Neural cell (in vitro differentiated cells): Measurements from ENCODE around the gene HLA-G. TPM values are rescaled to one million over a fixed set of nuclear protein-coding genes. Genes with fewer than 3 reads are reported as not detected.

Experiments used
- H2AFZ ChIP-seq: fragments of 200-600, 300-800 bp; sonication (generic), shearing (Covaris generic); 2 replicates; pipeline ENCODE4 v1.6.0; 2014; ENCODE audit warnings: low read depth, mild to moderate bottlenecking, antibody characterized with exemption, low read length, moderate library complexity
- H3F3A ChIP-seq: fragments of 200-600 bp; shearing (Covaris generic); 2 replicates; pipeline ENCODE4 v1.6.1; 2016; ENCODE audit warnings: mild to moderate bottlenecking, moderate library complexity, mixed read lengths, antibody characterized with exemption, low read length; ENCODE audit not compliant: insufficient read depth, poor library complexity, severe bottlenecking
- H3K27ac ChIP-seq: fragments of 200-600, 300-800 bp; sonication (generic), shearing (Covaris generic); 2 replicates; pipeline ENCODE4 v1.5.1; 2014; ENCODE audit warnings: mild to moderate bottlenecking, low read length, moderate library complexity
- H3K27me3 ChIP-seq: fragments of 300-800, 200-600 bp; sonication (generic), shearing (Covaris generic); 2 replicates; pipeline ENCODE4 v1.6.0; 2014; ENCODE audit warnings: mild to moderate bottlenecking, low read depth, low read length, moderate library complexity; ENCODE audit not compliant: insufficient read depth
- H3K36me3 ChIP-seq: fragments of 300-800, 200-600 bp; sonication (generic), shearing (Covaris generic); 2 replicates; pipeline ENCODE4 v1.5.1; 2014; ENCODE audit warnings: mild to moderate bottlenecking, antibody characterized with exemption, low read length, moderate library complexity; ENCODE audit not compliant: insufficient read depth
- H3K4me2 ChIP-seq: fragments of 300-800, 200-600 bp; sonication (generic), shearing (Covaris generic); 2 replicates; pipeline ENCODE4 v1.6.0; 2014; ENCODE audit warnings: mild to moderate bottlenecking, low read length
- H3K4me3 ChIP-seq: fragments of 300-800, 200-600 bp; sonication (generic), shearing (Covaris generic); 2 replicates; pipeline ENCODE4 v1.5.1; 2014; ENCODE audit warnings: mild to moderate bottlenecking, low read length, moderate library complexity
- H3K79me2 ChIP-seq: fragments of 200-600 bp; shearing (Covaris generic); replicated peaks from 2 replicates; pipeline ENCODE4 v1.6.0; 2014; ENCODE audit warnings: mild to moderate bottlenecking, low read length, moderate library complexity; ENCODE audit not compliant: insufficient read depth
- H3K9ac ChIP-seq: fragments of 300-800, 200-600 bp; sonication (generic), shearing (Covaris generic); 2 replicates; pipeline ENCODE4 v1.6.1; 2016; ENCODE audit warnings: mild to moderate bottlenecking, low read length, mixed read lengths
- H3K9me2 ChIP-seq: fragments of 200-600 bp; shearing (Covaris generic); 2 replicates; pipeline ENCODE4 v1.6.1; 2016; ENCODE audit warnings: mild to moderate bottlenecking, low read length, mixed read lengths; ENCODE audit not compliant: insufficient read depth
- H3K9me3 ChIP-seq: fragments of 200-600, 300-800 bp; sonication (generic), shearing (Covaris generic); 2 replicates; pipeline ENCODE4 v1.6.1; 2016; ENCODE audit warnings: mild to moderate bottlenecking, mixed run types, low read length, moderate library complexity, mixed read lengths
- H4K20me1 ChIP-seq: fragments of 200-600 bp; shearing (Covaris generic); 2 replicates; pipeline ENCODE4 v1.6.1; 2016; ENCODE audit warnings: mild to moderate bottlenecking, mixed run types; ENCODE audit not compliant: insufficient read depth
- CTCF ChIP-seq: fragments of 450-650 bp; IDR thresholded peaks from 2 replicates; pipeline ENCODE4 v1.5.1; 2014; ENCODE audit warnings: antibody characterized with exemption, mild to moderate bottlenecking, moderate library complexity; ENCODE audit not compliant: poor library complexity, severe bottlenecking
- EP300 ChIP-seq: fragments of 450-650 bp; conservative IDR thresholded peaks from 2 replicates; pipeline ENCODE4 v1.6.1; 2014; ENCODE audit warnings: antibody characterized with exemption, mild to moderate bottlenecking, moderate library complexity; ENCODE audit not compliant: poor library complexity, severe bottlenecking
- EZH2 ChIP-seq: fragments of 200-600, 300-800 bp; shearing (Covaris generic), sonication (generic); IDR thresholded peaks from 2 replicates; pipeline ENCODE4 v1.6.1; 2014; ENCODE audit warnings: antibody characterized with exemption, low read length, borderline replicate concordance, mild to moderate bottlenecking; ENCODE audit not compliant: insufficient read depth, poor library complexity, severe bottlenecking
- MXI1 ChIP-seq: fragments of 450-650 bp; conservative IDR thresholded peaks from 2 replicates; pipeline ENCODE4 v1.6.1; 2014; ENCODE audit warnings: antibody characterized with exemption, mild to moderate bottlenecking; ENCODE audit not compliant: poor library complexity, severe bottlenecking
- POLR2AphosphoS5 ChIP-seq: IDR thresholded peaks from 2 replicates; pipeline ENCODE4 v1.6.1; 2012
- RAD21 ChIP-seq: fragments of 450-650 bp; conservative IDR thresholded peaks from 2 replicates; pipeline ENCODE4 v1.6.1; 2014; ENCODE audit warnings: antibody characterized with exemption, mild to moderate bottlenecking, moderate library complexity
- REST ChIP-seq: IDR thresholded peaks from 2 replicates; pipeline ENCODE4 v1.6.1; 2012; ENCODE audit warnings: borderline replicate concordance
- SMC3 ChIP-seq: fragments of 450-650 bp; conservative IDR thresholded peaks from 2 replicates; pipeline ENCODE4 v1.6.1; 2014; ENCODE audit warnings: antibody characterized with exemption, mild to moderate bottlenecking, moderate library complexity; ENCODE audit not compliant: poor library complexity
- TAF1 ChIP-seq: IDR thresholded peaks from 2 replicates; pipeline ENCODE4 v1.6.1; 2012; ENCODE audit warnings: low read depth
- polyA plus RNA-seq: library from polyadenylated mRNA; depleted of rRNA; stranded (reverse); fragments of >200 nt; gene quantifications from 2 replicates; pipeline ENCODE4 v1.2.3, GENCODE V29; 2014

HLA-G gene
- polyA plus RNA-seq, 1 donor from 2014 or later = not detected

DNA sequence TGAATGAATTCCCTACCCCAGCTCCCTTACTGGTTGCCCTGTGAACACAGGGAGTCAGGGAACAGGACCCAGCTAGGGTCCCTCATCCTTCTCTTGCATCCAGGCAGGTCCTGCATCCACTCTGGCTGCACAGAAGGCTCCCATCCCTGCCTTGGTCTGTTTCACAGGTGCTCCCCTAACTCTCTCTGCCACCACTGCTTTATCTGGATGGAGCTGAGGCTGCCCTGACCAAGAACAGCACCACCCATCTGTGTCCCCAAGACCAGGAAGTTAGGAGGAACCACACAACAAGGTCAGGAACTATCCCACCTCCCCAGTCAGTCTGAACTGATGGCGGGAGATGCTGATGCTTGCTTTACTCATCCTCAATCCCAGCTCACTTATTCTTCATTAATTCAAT lies 16.2 kb upstream of the HLA-G start:
- TF ChIP-seq TAF1 (no peak), RAD21 (no peak), SMC3 (no peak), CTCF (no peak), REST (no peak), POLR2AphosphoS5 (no peak), EP300 (no peak), EZH2 (no peak), MXI1 (no peak)
- H3K4me3 ChIP-seq = no peak overlapping the region

GRCh38 chr6:29813066-29813465 lies 14.6 kb upstream of the HLA-G start:
- TF ChIP-seq SMC3 = no peak
- TF ChIP-seq EP300 = no peak
- TF ChIP-seq EZH2 = no peak
- TF ChIP-seq RAD21 = no peak
- TF ChIP-seq TAF1 = no peak
- H3K36me3 ChIP-seq = no peaks in the 10 kb centered on the region
- no peaks in the 10 kb centered on the region for H4K20me1 ChIP-seq
- H3K79me2 ChIP-seq = no peaks in the 10 kb centered on the region
- no peak overlapping the region for H3K9ac ChIP-seq
- no peaks in the 10 kb centered on the region for H3K27me3 ChIP-seq
- no peak overlapping the region for H2AFZ ChIP-seq
- H3F3A ChIP-seq = no peaks in the 10 kb centered on the region
- H3K4me3 ChIP-seq = no peak overlapping the region
- no peaks in the 10 kb centered on the region for H3K9me2 ChIP-seq
- H3K27ac ChIP-seq = no peak overlapping the region
- no peak overlapping the region for H3K4me2 ChIP-seq
- no peaks in the 10 kb centered on the region for H3K9me3 ChIP-seq

More for the DNA sequence above, 16.2 kb upstream of the HLA-G start:
- H3K27me3 ChIP-seq = no peaks in the 10 kb centered on the region
- H3F3A ChIP-seq = no peaks in the 10 kb centered on the region
- no peaks in the 10 kb centered on the region for H3K9me3 ChIP-seq
- no peaks in the 10 kb centered on the region for H3K36me3 ChIP-seq
- no peaks in the 10 kb centered on the region for H4K20me1 ChIP-seq
- no peak overlapping the region for H2AFZ ChIP-seq
- H3K27ac ChIP-seq = no peak overlapping the region
- no peak overlapping the region for H3K9ac ChIP-seq
- H3K4me2 ChIP-seq = no peak overlapping the region
- no peaks in the 10 kb centered on the region for H3K9me2 ChIP-seq
- no peaks in the 10 kb centered on the region for H3K79me2 ChIP-seq
